Liver (tissue), 9 donors: ENCODE results near the gene RALGDS. TPM values are rescaled to one million over a fixed set of nuclear protein-coding genes. Genes with fewer than 3 reads are reported as not detected.

Experiments used
- DNase-seq: peaks from one replicate; pipeline ENCODE4 v3.0.0-alpha.2; 2017; ENCODE audit warnings: low spot score
- H3K27ac ChIP-seq, 2 donors: one replicate each; pipeline ENCODE4 v1.7.0; 2013; ENCODE audit warnings: inconsistent platforms in 2 of 2, low read length in 2 of 2, control low read depth in 1 of 2, low read depth in 1 of 2, mild to moderate bottlenecking in 1 of 2
- H3K27me3 ChIP-seq, 4 donors: one replicate each; pipeline versions ENCODE4 v1.6.1 to v1.7.0; 2013; ENCODE audit warnings: low read length in 3 of 4, inconsistent platforms in 1 of 4, mild to moderate bottlenecking in 1 of 4, moderate library complexity in 1 of 4; ENCODE audit not compliant: control insufficient read depth in 4 of 4, insufficient read depth in 4 of 4
- H3K36me3 ChIP-seq, 4 donors: one replicate each; pipeline versions ENCODE4 v1.6.1 to v1.7.0; 2013; ENCODE audit warnings: low read length in 3 of 4, mild to moderate bottlenecking in 3 of 4, low read depth in 1 of 4, moderate library complexity in 1 of 4; ENCODE audit not compliant: control insufficient read depth in 4 of 4, insufficient read depth in 3 of 4
- H3K4me1 ChIP-seq, 4 donors: one replicate each; pipeline versions ENCODE4 v1.6.1 to v1.7.0; 2013; ENCODE audit warnings: low read length in 3 of 4, mild to moderate bottlenecking in 3 of 4, moderate library complexity in 1 of 4; ENCODE audit not compliant: control insufficient read depth in 4 of 4, insufficient read depth in 4 of 4
- H3K4me3 ChIP-seq, 3 donors: one replicate each; pipeline versions ENCODE4 v1.6.1 to v1.7.0; 2013; ENCODE audit warnings: low read length in 3 of 3, control low read depth in 1 of 3, low read depth in 1 of 3, mild to moderate bottlenecking in 1 of 3
- H3K9ac ChIP-seq, 2 donors: one replicate each; pipeline ENCODE4 v1.7.0; 2013; ENCODE audit warnings: low read length in 2 of 2, mild to moderate bottlenecking in 2 of 2, moderate library complexity in 2 of 2, control low read depth in 1 of 2, low read depth in 1 of 2
- H3K9me3 ChIP-seq, 4 donors: one replicate each; pipeline versions ENCODE4 v1.6.1 to v1.7.0; 2013; ENCODE audit warnings: low read length in 3 of 4; ENCODE audit not compliant: control insufficient read depth in 4 of 4
- CTCF ChIP-seq: fragments of 150-350 bp; IDR thresholded peaks from 2 replicates; pipeline ENCODE4 v1.5.1; 2017; ENCODE audit warnings: improper control_type of control experiment, low read depth, low read length; ENCODE audit not compliant: missing input control
- EGR1 ChIP-seq, 2 donors: IDR thresholded peaks; 2 replicates each; pipeline ENCODE4 v1.6.1; 2016 to 2018; ENCODE audit warnings: antibody characterized with exemption in 2 of 2, low read depth in 2 of 2
- FOXA1 ChIP-seq: IDR thresholded peaks from 2 replicates; pipeline ENCODE4 v1.6.1; 2016; ENCODE audit warnings: antibody characterized with exemption
- FOXA2 ChIP-seq: IDR thresholded peaks from 2 replicates; pipeline ENCODE4 v1.6.1; 2016; ENCODE audit warnings: antibody characterized with exemption
- GABPA ChIP-seq, 2 donors: IDR thresholded peaks in 1 of 2; conservative IDR thresholded peaks in 1 of 2; 2 replicates each; pipeline ENCODE4 v1.6.1; 2016; ENCODE audit warnings: antibody characterized with exemption in 2 of 2, mild to moderate bottlenecking in 1 of 2, moderate library complexity in 1 of 2
- HNF4G ChIP-seq: IDR thresholded peaks from 2 replicates; pipeline ENCODE4 v1.6.1; 2016; ENCODE audit warnings: antibody characterized with exemption
- JUND ChIP-seq, 2 donors: IDR thresholded peaks; 2 replicates each; pipeline ENCODE4 v1.6.1; 2016; ENCODE audit warnings: antibody characterized with exemption in 2 of 2
- NR2F2 ChIP-seq: IDR thresholded peaks from 2 replicates; pipeline ENCODE4 v1.6.1; 2016; ENCODE audit warnings: antibody characterized with exemption
- RAD21 ChIP-seq, 2 donors: IDR thresholded peaks; 2 replicates each; pipeline ENCODE4 v1.6.1; 2016; ENCODE audit warnings: antibody characterized with exemption in 2 of 2, mild to moderate bottlenecking in 2 of 2
- RXRA ChIP-seq, 2 donors: IDR thresholded peaks; 2 replicates each; pipeline ENCODE4 v1.6.1; 2017 to 2018; ENCODE audit warnings: antibody characterized with exemption in 2 of 2, mild to moderate bottlenecking in 1 of 2
- SP1 ChIP-seq: IDR thresholded peaks from 2 replicates; pipeline ENCODE4 v1.6.1; 2018; ENCODE audit warnings: antibody characterized with exemption, mild to moderate bottlenecking
- TAF1 ChIP-seq: conservative IDR thresholded peaks from 2 replicates; pipeline ENCODE4 v1.6.1; 2016; ENCODE audit warnings: antibody characterized with exemption, mild to moderate bottlenecking
- YY1 ChIP-seq: IDR thresholded peaks from 2 replicates; pipeline ENCODE4 v1.6.1; 2016; ENCODE audit warnings: antibody characterized with exemption, mild to moderate bottlenecking
- ZBTB33 ChIP-seq: IDR thresholded peaks from 2 replicates; pipeline ENCODE4 v1.6.1; 2016; ENCODE audit warnings: antibody characterized with exemption
- WGBS: extraction: QIAGEN DNeasy Blood & Tissue Kit; methylation state at CpG from one replicate; pipeline ENCODE4 v1.1.7; 2013; 5-methylcytosine and 5-hydroxymethylcytosine counted together
- polyA plus RNA-seq, 2 donors: library from polyadenylated mRNA; stranded (reverse) in 1 of 2; unstranded in 1 of 2; fragments of 200-250 nt in 1 of 2; fragments of >200 nt in 1 of 2; fragmentation: Nextera tagmentation in 1 of 2; extraction: Ambion mirVana in 1 of 2; gene quantifications; one replicate each; pipeline versions ENCODE4 v1.2.1 to v1.2.3, GENCODE V29; 2013 to 2015
- total RNA-seq, 2 donors: library from RNA; depleted of rRNA; stranded (reverse); fragments of >200 nt; gene quantifications; one replicate each; pipeline ENCODE4 v1.2.3, GENCODE V29; 2014
- TF ChIP-seq, protein P1 (sequence below): IDR thresholded peaks from 2 replicates; pipeline ENCODE4 v1.6.1; 2016; ENCODE audit warnings: antibody characterized with exemption, mild to moderate bottlenecking
- TF ChIP-seq, protein P2 (sequence below): IDR thresholded peaks from 2 replicates; pipeline ENCODE4 v1.6.1; 2016; ENCODE audit warnings: antibody characterized with exemption
- TF ChIP-seq, protein P3 (sequence below): IDR thresholded peaks from 2 replicates; pipeline ENCODE4 v1.6.1; 2016; ENCODE audit warnings: antibody characterized with exemption
- donor health status: healthy.
- donor health status: healthy.
- donor health status: healthy.
- donor health status: healthy.
- donor health status: healthy.

Gene RALGDS
- total and polyA plus RNA-seq, 4 donors, result 1.3 to 19.0 (median 7.3) TPM

DNA sequence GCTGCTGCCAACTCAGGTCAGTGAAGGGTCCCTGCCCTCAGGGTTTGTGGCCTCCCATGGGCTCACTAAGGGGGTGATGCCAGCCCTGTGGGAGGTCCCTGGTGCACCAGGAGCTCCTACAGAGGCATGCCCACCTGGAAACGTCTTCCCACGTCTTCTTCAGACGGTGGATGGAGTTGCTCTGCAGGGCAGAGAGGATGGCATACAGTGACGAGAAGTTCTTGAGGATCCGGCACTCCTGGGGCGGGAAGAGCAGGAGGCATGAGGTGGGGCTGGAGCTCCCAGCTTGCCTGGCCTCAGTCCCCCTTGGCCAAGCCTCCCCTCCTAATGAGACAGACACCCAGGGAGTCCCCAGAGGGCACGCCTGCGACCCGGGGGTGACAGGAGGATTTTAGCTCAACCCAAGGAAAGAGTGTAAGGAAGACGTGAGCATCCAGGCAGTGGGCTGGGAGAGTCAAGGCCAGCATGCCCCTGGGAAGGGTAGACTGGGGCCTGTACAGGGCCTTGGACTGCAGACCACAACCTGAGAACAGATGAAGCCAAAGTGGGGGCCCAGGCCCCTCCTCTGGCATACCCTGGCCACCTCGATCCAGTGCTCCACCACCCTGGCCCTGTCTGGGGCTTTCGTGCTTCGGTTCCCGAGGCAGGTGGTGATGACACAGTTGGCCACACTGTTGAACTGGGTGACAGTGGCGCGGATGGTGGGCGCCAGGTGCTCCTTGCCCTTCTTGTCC is 14.4 kb downstream of the RALGDS start:
- Histone ChIP-seq H3K9me3 (no peaks in the 10 kb centered on the region), H3K27me3 (no peaks in the 10 kb centered on the region), H3K4me3 (no peak overlapping the region), H3K36me3 (peaks cover 0 to 77% (median 29%) of the 10 kb centered on the region in 4 donors), H3K4me1 (no peaks in the 10 kb centered on the region), H3K27ac (no peak overlapping the region), H3K9ac (no peak overlapping the region)
- no peak for DNase-seq
- 96% methylated on average over 17 of the region's 17 CpGs for WGBS
- no peak for TF ChIP-seq GABPA (IDR thresholded peaks at IDR 0.05 in 1 of 2, conservative IDR thresholded peaks at IDR 0.05 in 1 of 2)
- TF ChIP-seq HNF4G, result no peak
- TF ChIP-seq ZBTB33, result no peak
- TF ChIP-seq, protein P1, sequence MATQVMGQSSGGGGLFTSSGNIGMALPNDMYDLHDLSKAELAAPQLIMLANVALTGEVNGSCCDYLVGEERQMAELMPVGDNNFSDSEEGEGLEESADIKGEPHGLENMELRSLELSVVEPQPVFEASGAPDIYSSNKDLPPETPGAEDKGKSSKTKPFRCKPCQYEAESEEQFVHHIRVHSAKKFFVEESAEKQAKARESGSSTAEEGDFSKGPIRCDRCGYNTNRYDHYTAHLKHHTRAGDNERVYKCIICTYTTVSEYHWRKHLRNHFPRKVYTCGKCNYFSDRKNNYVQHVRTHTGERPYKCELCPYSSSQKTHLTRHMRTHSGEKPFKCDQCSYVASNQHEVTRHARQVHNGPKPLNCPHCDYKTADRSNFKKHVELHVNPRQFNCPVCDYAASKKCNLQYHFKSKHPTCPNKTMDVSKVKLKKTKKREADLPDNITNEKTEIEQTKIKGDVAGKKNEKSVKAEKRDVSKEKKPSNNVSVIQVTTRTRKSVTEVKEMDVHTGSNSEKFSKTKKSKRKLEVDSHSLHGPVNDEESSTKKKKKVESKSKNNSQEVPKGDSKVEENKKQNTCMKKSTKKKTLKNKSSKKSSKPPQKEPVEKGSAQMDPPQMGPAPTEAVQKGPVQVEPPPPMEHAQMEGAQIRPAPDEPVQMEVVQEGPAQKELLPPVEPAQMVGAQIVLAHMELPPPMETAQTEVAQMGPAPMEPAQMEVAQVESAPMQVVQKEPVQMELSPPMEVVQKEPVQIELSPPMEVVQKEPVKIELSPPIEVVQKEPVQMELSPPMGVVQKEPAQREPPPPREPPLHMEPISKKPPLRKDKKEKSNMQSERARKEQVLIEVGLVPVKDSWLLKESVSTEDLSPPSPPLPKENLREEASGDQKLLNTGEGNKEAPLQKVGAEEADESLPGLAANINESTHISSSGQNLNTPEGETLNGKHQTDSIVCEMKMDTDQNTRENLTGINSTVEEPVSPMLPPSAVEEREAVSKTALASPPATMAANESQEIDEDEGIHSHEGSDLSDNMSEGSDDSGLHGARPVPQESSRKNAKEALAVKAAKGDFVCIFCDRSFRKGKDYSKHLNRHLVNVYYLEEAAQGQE, result no peak
- TF ChIP-seq, protein P2, sequence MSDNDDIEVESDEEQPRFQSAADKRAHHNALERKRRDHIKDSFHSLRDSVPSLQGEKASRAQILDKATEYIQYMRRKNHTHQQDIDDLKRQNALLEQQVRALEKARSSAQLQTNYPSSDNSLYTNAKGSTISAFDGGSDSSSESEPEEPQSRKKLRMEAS, result no peak
- TF ChIP-seq CTCF, result no peak
- no peak for TF ChIP-seq SP1
- no peak for TF ChIP-seq RAD21 (IDR thresholded peaks at IDR 0.05)
- TF ChIP-seq NR2F2, result no peak
- no peak for TF ChIP-seq FOXA1
- no peak for TF ChIP-seq EGR1 (IDR thresholded peaks at IDR 0.05; ENCODE audit: low read depth in 2 of 2)
- no peak for TF ChIP-seq YY1
- TF ChIP-seq JUND (IDR thresholded peaks at IDR 0.05), result no peak
- TF ChIP-seq RXRA (IDR thresholded peaks at IDR 0.05), result no peak

GRCh38 chr9:133105461-133105770 is 15.6 kb downstream of the RALGDS start:
- Histone ChIP-seq H3K27ac (no peak overlapping the region), H3K4me3 (no peak overlapping the region), H3K9ac (no peak overlapping the region), H3K36me3 (peaks cover 1 to 83% (median 34%) of the 10 kb centered on the region in 4 donors), H3K27me3 (no peaks in the 10 kb centered on the region), H3K4me1 (no peaks in the 10 kb centered on the region), H3K9me3 (no peaks in the 10 kb centered on the region)
- DNase-seq, result no peak
- no peak for TF ChIP-seq TAF1
- TF ChIP-seq GABPA (IDR thresholded peaks at IDR 0.05 in 1 of 2, conservative IDR thresholded peaks at IDR 0.05 in 1 of 2), result no peak
- TF ChIP-seq FOXA2, result no peak
- no peak for TF ChIP-seq HNF4G
- TF ChIP-seq CTCF, result no peak
- TF ChIP-seq RXRA (IDR thresholded peaks at IDR 0.05), result no peak
- TF ChIP-seq RAD21 (IDR thresholded peaks at IDR 0.05), result no peak
- no peak for TF ChIP-seq SP1
- TF ChIP-seq ZBTB33, result no peak
- no peak for TF ChIP-seq EGR1 (IDR thresholded peaks at IDR 0.05; ENCODE audit: low read depth in 2 of 2)
- TF ChIP-seq, protein P3, sequence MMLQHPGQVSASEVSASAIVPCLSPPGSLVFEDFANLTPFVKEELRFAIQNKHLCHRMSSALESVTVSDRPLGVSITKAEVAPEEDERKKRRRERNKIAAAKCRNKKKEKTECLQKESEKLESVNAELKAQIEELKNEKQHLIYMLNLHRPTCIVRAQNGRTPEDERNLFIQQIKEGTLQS, result no peak
- TF ChIP-seq, protein P2, result no peak
- 95% methylated on average over 7 of the region's 7 CpGs for WGBS
